Colonic mucosa (tissue), 4 donors: ENCODE data around the gene NATD1. TPM values are rescaled to one million over a fixed set of nuclear protein-coding genes. Genes with fewer than 3 reads are reported as not detected.

Experiments used
- DNase-seq: peaks from one replicate; pipeline ENCODE4 v3.0.0-alpha.2; 2020
- H3K27ac ChIP-seq: fragments of 200-600 bp; one replicate; pipeline ENCODE4 v1.8.0; 2021
- H3K27me3 ChIP-seq: fragments of 200-600 bp; one replicate; pipeline ENCODE4 v1.8.0; 2021
- H3K36me3 ChIP-seq: fragments of 200-600 bp; one replicate; pipeline ENCODE4 v1.8.0; 2021
- H3K4me1 ChIP-seq: fragments of 200-600 bp; one replicate; pipeline ENCODE4 v1.8.0; 2021; ENCODE audit warnings: mild to moderate bottlenecking
- H3K4me3 ChIP-seq: fragments of 200-600 bp; one replicate; pipeline ENCODE4 v1.8.0; 2021
- H3K9ac ChIP-seq, 2 donors: one replicate each; pipeline ENCODE4 v1.7.0; 2013; ENCODE audit warnings: control low read depth in 2 of 2, low read depth in 2 of 2, low read length in 2 of 2
- H3K9me3 ChIP-seq: fragments of 200-600 bp; one replicate; pipeline ENCODE4 v1.8.0; 2021
- CTCF ChIP-seq: fragments of 200-600 bp; IDR thresholded peaks from one replicate; pipeline ENCODE4 v1.8.0; 2022; ENCODE audit warnings: antibody characterized with exemption, mild to moderate bottlenecking
- intact Hi-C: fragments of 100-400 bp; cut with DNase I; formaldehyde crosslinking; loops from one replicate; pipeline ENCODE4 v1.14.1; 2022
- total RNA-seq, 2 donors: library from RNA; stranded (reverse); fragmentation: NEBNext Ultra II Directional in 1 of 2; extraction: Animal tissue kit (Norgen Biotek cat#: 25700) in 1 of 2; gene quantifications; one replicate each; pipeline ENCODE4 v1.2.1, GENCODE V29; 2021
- donor health status: healthy.
- donor health status: DM: no; HTN: no; CAD: no.
- donor health status: DM: no; HTN: no; CAD: no.

Gene NATD1
- total RNA-seq, 2 donors from 2014 or later = 1.8 to 5.2 TPM

GRCh38 chr17:21298983-21299519, 45.8 kb upstream of the NATD1 start:
- no peaks in the 10 kb centered on the region for H3K4me1 ChIP-seq
- no peaks in the 10 kb centered on the region for H3K27me3 ChIP-seq
- H3K9ac ChIP-seq = no peak overlapping the region
- TF ChIP-seq CTCF = no peak
- H3K27ac ChIP-seq = no peak overlapping the region
- intact Hi-C loops = no loop called here
- peaks cover 25% of the 10 kb centered on the region for H3K36me3 ChIP-seq
- DNase-seq = no peak
- H3K9me3 ChIP-seq = no peaks in the 10 kb centered on the region
- no peak overlapping the region for H3K4me3 ChIP-seq

GRCh38 chr17:21298056-21298982, 45.1 kb upstream of the NATD1 start:
- TF ChIP-seq CTCF = no peak
- no peak overlapping the region for H3K27ac ChIP-seq
- H3K36me3 ChIP-seq = peaks cover 22% of the 10 kb centered on the region
- H3K27me3 ChIP-seq = no peaks in the 10 kb centered on the region
- no peaks in the 10 kb centered on the region for H3K4me1 ChIP-seq
- H3K9ac ChIP-seq = no peak overlapping the region
- DNase-seq = no peak
- intact Hi-C loops = no loop called here
- no peak overlapping the region for H3K4me3 ChIP-seq
- no peaks in the 10 kb centered on the region for H3K9me3 ChIP-seq

- no peak overlapping the region for H3K27ac ChIP-seq
- no peak for TF ChIP-seq CTCF
- no peak overlapping the region for H3K9ac ChIP-seq
- intact Hi-C loops = no loop called here
- H3K9me3 ChIP-seq = no peaks in the 10 kb centered on the region
- DNase-seq = no peak
- no peaks in the 10 kb centered on the region for H3K4me1 ChIP-seq
- H3K36me3 ChIP-seq = peaks cover 22% of the 10 kb centered on the region
- H3K4me3 ChIP-seq = no peak overlapping the region
- no peaks in the 10 kb centered on the region for H3K27me3 ChIP-seq
Measured at GRCh38 chr17:21297597-21297996, 44.4 kb upstream of the NATD1 start.

GRCh38 chr17:21297026-21297520, 43.9 kb upstream of the NATD1 start:
- Histone ChIP-seq H3K4me3 (no peak overlapping the region), H3K36me3 (peaks cover 22% of the 10 kb centered on the region), H3K4me1 (no peaks in the 10 kb centered on the region), H3K9ac (no peak overlapping the region), H3K9me3 (no peaks in the 10 kb centered on the region), H3K27me3 (no peaks in the 10 kb centered on the region), H3K27ac (no peak overlapping the region)
- no peak for TF ChIP-seq CTCF
- intact Hi-C loops = no loop called here
- DNase-seq = no peak

- no peak for DNase-seq
- no peaks in the 10 kb centered on the region for H3K27me3 ChIP-seq
- H3K9me3 ChIP-seq = no peaks in the 10 kb centered on the region
- TF ChIP-seq CTCF = no peak
- no peak overlapping the region for H3K27ac ChIP-seq
- H3K36me3 ChIP-seq = peaks cover 22% of the 10 kb centered on the region
- no peak overlapping the region for H3K9ac ChIP-seq
- no peaks in the 10 kb centered on the region for H3K4me1 ChIP-seq
- H3K4me3 ChIP-seq = no peak overlapping the region
- intact Hi-C loops = no loop called here
Measured at GRCh38 chr17:21296097-21297025, 43.2 kb upstream of the NATD1 start.
